Measurements from ENCODE around the gene MYOCOS.

The MYOCOS gene

GRCh38 chr1:171661076-171661650 is 39.1 kb downstream of the MYOCOS start:
- no peak for TF ChIP-seq CTCF (IDR thresholded peaks at IDR 0.05)

GRCh38 chr1:171663036-171663853 is 41.2 kb downstream of the MYOCOS start:
- no peak for TF ChIP-seq CTCF (IDR thresholded peaks at IDR 0.05)

- no peak for TF ChIP-seq CTCF (IDR thresholded peaks at IDR 0.05)
Measured at GRCh38 chr1:171663854-171664575, 42.0 kb downstream of the MYOCOS start.

- TF ChIP-seq CTCF (IDR thresholded peaks at IDR 0.05) = no peak
Measured at GRCh38 chr1:171664976-171665375, 42.9 kb downstream of the MYOCOS start.

GRCh38 chr1:171666114-171666769 is 44.2 kb downstream of the MYOCOS start:
- no peak for TF ChIP-seq CTCF (IDR thresholded peaks at IDR 0.05)

- TF ChIP-seq CTCF (IDR thresholded peaks at IDR 0.05) = no peak
Measured at GRCh38 chr1:171668372-171668771, 46.3 kb downstream of the MYOCOS start.

- no peak for TF ChIP-seq CTCF (IDR thresholded peaks at IDR 0.05)
Measured at GRCh38 chr1:171670739-171671138, 48.7 kb downstream of the MYOCOS start.

Measured in LNCAP (cell line).